H9 (cell line): ENCODE data around the gene LIN7A. TPM values are rescaled to one million over a fixed set of nuclear protein-coding genes. Genes with fewer than 3 reads are reported as not detected.

Source experiments
- DNase-seq: peaks from one replicate; pipeline ENCODE4 v3.0.0-alpha.2; 2017
- H2AFZ ChIP-seq: one replicate; pipeline ENCODE4 v1.6.1; 2013; ENCODE audit warnings: mild to moderate bottlenecking, low read length, control low read depth, moderate library complexity
- H2AK5ac ChIP-seq: 2 replicates; pipeline ENCODE4 v1.6.1; 2013; ENCODE audit warnings: low read length, control low read depth, mixed read lengths; ENCODE audit not compliant: insufficient read length
- H2BK120ac ChIP-seq: one replicate; pipeline ENCODE4 v1.6.1; 2013; ENCODE audit warnings: low read depth, mild to moderate bottlenecking, low read length, control low read depth, inconsistent platforms; ENCODE audit not compliant: poor library complexity, severe bottlenecking
- H2BK12ac ChIP-seq: 2 replicates; pipeline ENCODE4 v1.6.1; 2013; ENCODE audit warnings: low read length, control low read depth, mixed read lengths, low read depth; ENCODE audit not compliant: insufficient read length
- H2BK15ac ChIP-seq: 2 replicates; pipeline ENCODE4 v1.6.1; 2013; ENCODE audit warnings: low read depth, low read length, control low read depth
- H2BK20ac ChIP-seq: one replicate; pipeline ENCODE4 v1.6.1; 2013; ENCODE audit warnings: low read depth, mild to moderate bottlenecking, low read length, control low read depth, inconsistent platforms; ENCODE audit not compliant: poor library complexity, severe bottlenecking
- H2BK5ac ChIP-seq: 2 replicates; pipeline ENCODE4 v1.6.1; 2013; ENCODE audit warnings: low read length, control low read depth, mixed read lengths; ENCODE audit not compliant: insufficient read length
- H3K14ac ChIP-seq: 2 replicates; pipeline ENCODE4 v1.6.1; 2013; ENCODE audit warnings: low read length, control low read depth; ENCODE audit not compliant: insufficient read depth
- H3K18ac ChIP-seq: 2 replicates; pipeline ENCODE4 v1.6.1; 2013; ENCODE audit warnings: low read depth, mild to moderate bottlenecking, mixed read lengths, low read length, control low read depth; ENCODE audit not compliant: insufficient read length
- H3K23ac ChIP-seq: 2 replicates; pipeline ENCODE4 v1.6.1; 2013; ENCODE audit warnings: low read length, control low read depth, mixed read lengths, low read depth; ENCODE audit not compliant: insufficient read length
- H3K23me2 ChIP-seq: 2 replicates; pipeline ENCODE4 v1.6.1; 2013; ENCODE audit warnings: low read depth, mild to moderate bottlenecking, mixed read lengths, low read length, control low read depth; ENCODE audit not compliant: insufficient read length, poor library complexity, severe bottlenecking
- H3K27ac ChIP-seq: 2 replicates; pipeline ENCODE4 v1.5.1; 2013; ENCODE audit warnings: low read length, control low read depth, mixed read lengths, low read depth; ENCODE audit not compliant: insufficient read length
- H3K27me3 ChIP-seq: 2 replicates; pipeline ENCODE4 v1.6.1; 2013; ENCODE audit warnings: low read length, control low read depth, inconsistent platforms; ENCODE audit not compliant: insufficient read depth
- H3K4ac ChIP-seq: 2 replicates; pipeline ENCODE4 v1.6.1; 2013; ENCODE audit warnings: low read depth, mild to moderate bottlenecking, control low read depth, inconsistent platforms, low read length, moderate library complexity
- H3K4me1 ChIP-seq: 2 replicates; pipeline ENCODE4 v1.6.1; 2013; ENCODE audit warnings: low read length, control low read depth, inconsistent platforms; ENCODE audit not compliant: insufficient read depth
- H3K4me2 ChIP-seq: 2 replicates; pipeline ENCODE4 v1.6.1; 2013; ENCODE audit warnings: low read length, control low read depth, mixed read lengths; ENCODE audit not compliant: insufficient read length, insufficient read depth
- H3K56ac ChIP-seq: 2 replicates; pipeline ENCODE4 v1.6.1; 2013; ENCODE audit warnings: low read depth, mild to moderate bottlenecking, mixed read lengths, low read length, control low read depth; ENCODE audit not compliant: insufficient read length
- H3K79me1 ChIP-seq: 2 replicates; pipeline ENCODE4 v1.6.1; 2013; ENCODE audit warnings: low read depth, mild to moderate bottlenecking, moderate library complexity, low read length, control low read depth, inconsistent platforms; ENCODE audit not compliant: insufficient read depth, poor library complexity, severe bottlenecking
- H3K79me2 ChIP-seq: 2 replicates; pipeline ENCODE4 v1.6.1; 2013; ENCODE audit warnings: low read length, control low read depth, inconsistent platforms; ENCODE audit not compliant: insufficient read depth
- H3K9ac ChIP-seq: 2 replicates; pipeline ENCODE4 v1.6.1; 2013; ENCODE audit warnings: low read length, control low read depth, mixed read lengths; ENCODE audit not compliant: insufficient read length; ENCODE audit errors: extremely low read depth
- H3K9me3 ChIP-seq: one replicate; pipeline ENCODE4 v1.6.1; 2013; ENCODE audit warnings: low read depth, low read length, inconsistent platforms; ENCODE audit not compliant: control insufficient read depth
- H3T11ph ChIP-seq: one replicate; pipeline ENCODE4 v1.6.1; 2013; ENCODE audit warnings: mild to moderate bottlenecking, low read length, control low read depth, inconsistent platforms
- H4K20me1 ChIP-seq: one replicate; pipeline ENCODE4 v1.6.1; 2013; ENCODE audit not compliant: control insufficient read depth, insufficient read length, insufficient read depth
- H4K5ac ChIP-seq: 2 replicates; pipeline ENCODE4 v1.6.1; 2013; ENCODE audit warnings: low read depth, mild to moderate bottlenecking, mixed read lengths, low read length, control low read depth; ENCODE audit not compliant: insufficient read length
- H4K8ac ChIP-seq: replicated peaks from 2 replicates; pipeline ENCODE4 v1.6.1; 2013; ENCODE audit warnings: low read length, control low read depth, mixed read lengths, low read depth; ENCODE audit not compliant: insufficient read length
- H4K91ac ChIP-seq: 2 replicates; pipeline ENCODE4 v1.6.1; 2013; ENCODE audit warnings: low read depth, mild to moderate bottlenecking, moderate library complexity, mixed read lengths, low read length, control low read depth; ENCODE audit not compliant: insufficient read length
- H3K27ac Mint-ChIP-seq, 3 experiments: 2 replicates in 2 of 3; 3 replicates in 1 of 3; pipeline ENCODE4 v1.8.0; 2020 to 2021; ENCODE audit warnings: mixed read lengths in 3 of 3, mild to moderate bottlenecking in 1 of 3, moderate library complexity in 1 of 3
- H3K27me3 Mint-ChIP-seq: 2 replicates; pipeline ENCODE4 v1.8.0; 2021; ENCODE audit warnings: low read depth, mild to moderate bottlenecking, moderate library complexity, mixed read lengths
- H3K36me3 Mint-ChIP-seq, 3 experiments: 2 replicates in 2 of 3; 3 replicates in 1 of 3; pipeline ENCODE4 v1.8.0; 2020 to 2021; ENCODE audit warnings: low read depth in 3 of 3, mixed read lengths in 3 of 3; ENCODE audit not compliant: insufficient read depth in 1 of 3
- H3K4me1 Mint-ChIP-seq, 2 experiments: 2 replicates each; pipeline ENCODE4 v1.8.0; 2020; ENCODE audit warnings: mixed read lengths in 2 of 2
- H3K4me3 Mint-ChIP-seq, 2 experiments: 2 replicates in 1 of 2; 3 replicates in 1 of 2; pipeline ENCODE4 v1.8.0; 2020 to 2021; ENCODE audit warnings: mild to moderate bottlenecking in 2 of 2, mixed read lengths in 2 of 2, moderate library complexity in 1 of 2
- H3K9me3 Mint-ChIP-seq, 2 experiments: 2 replicates in 1 of 2; 3 replicates in 1 of 2; pipeline ENCODE4 v1.8.0; 2020; ENCODE audit warnings: mild to moderate bottlenecking in 2 of 2, mixed read lengths in 2 of 2, moderate library complexity in 1 of 2
- CTCF ChIP-seq: fragments of 200-600 bp; sonication (generic); conservative IDR thresholded peaks from 3 replicates; pipeline ENCODE4 v1.8.0; 2021; ENCODE audit warnings: antibody characterized with exemption, mild to moderate bottlenecking
- WGBS: extraction: QIAGEN DNeasy Blood & Tissue Kit; methylation state at CpG from one replicate; pipeline ENCODE4 v1.1.7; 2013; ENCODE audit warnings: missing lambda C conversion rate, low lambda C conversion rate, mixed read lengths; ENCODE audit not compliant: insufficient read length; ENCODE audit errors: extremely low coverage; 5-methylcytosine and 5-hydroxymethylcytosine counted together
- total RNA-seq: library from RNA; stranded (reverse); gene quantifications from 2 replicates; pipeline ENCODE4 v1.2.1, GENCODE V29; 2021

The LIN7A gene
- total RNA-seq, 1 experiment from 2014 or later, result 18.3 TPM

GRCh38 chr12:80917651-80918050, 20.1 kb downstream of the LIN7A start:
- Histone ChIP-seq H3K79me1 (no peaks in the 10 kb centered on the region), H3K4me1 (no peaks in the 10 kb centered on the region), H3K56ac (no peak overlapping the region), H2AK5ac (no peak overlapping the region), H2AFZ (no peak overlapping the region), H2BK15ac (no peak overlapping the region), H3K18ac (no peak overlapping the region), H4K5ac (no peak overlapping the region), H3K27ac (no peak overlapping the region), H3K4ac (no peak overlapping the region), H3K4me2 (no peak overlapping the region), H3K23ac (no peak overlapping the region), H4K20me1 (no peaks in the 10 kb centered on the region), H3K79me2 (0 out of 2 replicates have a peak, but pooled peaks cover 2% of the 10 kb centered on the region), H3K9me3 (no peaks in the 10 kb centered on the region), H3K27me3 (no peaks in the 10 kb centered on the region), H4K91ac (no peak overlapping the region), H2BK5ac (no peak overlapping the region), H3K14ac (no peak overlapping the region), H4K8ac (no peak overlapping the region), H3K9ac (no peak overlapping the region), H3K23me2 (no peaks in the 10 kb centered on the region), H3T11ph (no peak overlapping the region), H2BK12ac (no peak overlapping the region), H2BK20ac (no peak overlapping the region), H2BK120ac (no peak overlapping the region)
- Mint-ChIP-seq H3K27ac (peak overlapping the region in 2 of 3 experiments; percentile 53 to 81; a peak in 2 of 7 replicates), H3K36me3 (no peaks in the 10 kb centered on the region), H3K4me1 (peaks cover 4 to 5% of the 10 kb centered on the region in 2 experiments), H3K27me3 (no peaks in the 10 kb centered on the region), H3K9me3 (no peaks in the 10 kb centered on the region), H3K4me3 (no peak overlapping the region)
- WGBS, result no CpG with 5 or more reads among the region's 3 CpGs
- no peak for DNase-seq
- TF ChIP-seq CTCF, result no peak
